A549 (cell line): ENCODE data around the gene CRACR2B. TPM values are rescaled to one million over a fixed set of nuclear protein-coding genes. Genes with fewer than 3 reads are reported as not detected.

Experiments used
- ATAC-seq, 2 experiments: fragments of 200-7000 bp in 1 of 2; fragments of >200 bp in 1 of 2; cut with Nextera tagmentation in 1 of 2; cut with Tn5 transposase in 1 of 2; 3 replicates each; pipeline versions ENCODE4 v1.8.0 to v1.9.1; 2018 to 2020; ENCODE audit warnings: mild to moderate bottlenecking in 1 of 2, moderate library complexity in 1 of 2
- CTCF ChIA-PET: fragments of 300-600 bp; sonication (Branson Sonifier 250); formaldehyde crosslinking; extraction: SDS; loops from one replicate; lab custom pipeline; 2021; ENCODE audit warnings: antibody characterized with exemption, inconsistent platforms; lab: Yijun Ruan, JAX
- POLR2A ChIA-PET: fragments of 350-600 bp; formaldehyde crosslinking; extraction: SDS; loops from one replicate; lab custom pipeline; 2021; ENCODE audit warnings: antibody characterized with exemption, inconsistent platforms; lab: Yijun Ruan, JAX
- DNase-seq, 2 experiments: peaks; one replicate each; pipeline versions ENCODE4 v3.0.0 to v3.0.0-alpha.2; 2011 to 2016; ENCODE audit warnings: low read depth in 1 of 2, low spot score in 1 of 2
- FAIRE-seq: peaks from 2 replicates; lab custom pipeline; 2011; peaks lifted over from hg19 to GRCh38; lab: Jason Lieb, UNC
- H3K27ac ChIP-seq, 2 experiments: fragments of >200 bp; sonication (Bioruptor Twin); formaldehyde crosslinking; 3 replicates each; pipeline ENCODE4 v1.5.1; 2016 to 2017
- H3K4me1 ChIP-seq: fragments of >200 bp; sonication (Bioruptor Twin); formaldehyde crosslinking; 3 replicates; pipeline ENCODE4 v1.6.1; 2016
- H3K4me2 ChIP-seq: fragments of >200 bp; sonication (Bioruptor Twin); formaldehyde crosslinking; 3 replicates; pipeline ENCODE4 v1.6.1; 2016
- H3K4me3 ChIP-seq: fragments of >200 bp; sonication (Bioruptor Twin); formaldehyde crosslinking; 3 replicates; pipeline ENCODE4 v1.5.1; 2016
- H3K9me3 ChIP-seq: fragments of >200 bp; sonication (Bioruptor Twin); formaldehyde crosslinking; 3 replicates; pipeline ENCODE4 v1.6.1; 2016
- CBX8 ChIP-seq: fragments of 200-600 bp; sonication (generic); IDR thresholded peaks from 2 replicates; pipeline ENCODE4 v1.6.1; 2016
- CHD2 ChIP-seq: fragments of 150-350 bp; IDR thresholded peaks from 2 replicates; pipeline ENCODE4 v1.6.1; 2014; ENCODE audit warnings: low read length; ENCODE audit not compliant: partially characterized antibody
- EP300 ChIP-seq, 2 experiments: fragments of >200 bp; sonication (Bioruptor Twin); formaldehyde crosslinking; IDR thresholded peaks; 2 replicates in 1 of 2; 3 replicates in 1 of 2; pipeline ENCODE4 v1.6.1; 2016 to 2017
- FOSL2 ChIP-seq, 2 experiments: fragments of 450-650 bp in 1 of 2; fragments of >200 bp in 1 of 2; sonication (Bioruptor Twin) in 1 of 2; formaldehyde crosslinking; IDR thresholded peaks; 2 replicates each; pipeline versions ENCODE4 v1.5.0 to v1.6.1; 2016 to 2020; ENCODE audit warnings: mild to moderate bottlenecking in 1 of 2, moderate library complexity in 1 of 2
- FOXS1 ChIP-seq: fragments of 250-450 bp; sonication (Bioruptor Pico); IDR thresholded peaks from 2 replicates; pipeline ENCODE4 v1.5.0; 2020; ENCODE audit warnings: mild to moderate bottlenecking, moderate library complexity
- GATA3 ChIP-seq: IDR thresholded peaks from 2 replicates; pipeline ENCODE4 v1.6.1; 2012; ENCODE audit warnings: borderline replicate concordance
- HDAC2 ChIP-seq: fragments of 200-600 bp; sonication (generic); IDR thresholded peaks from 2 replicates; pipeline ENCODE4 v1.6.1; 2016
- HEYL ChIP-seq: fragments of 250-450 bp; sonication (Bioruptor Pico); IDR thresholded peaks from 2 replicates; pipeline ENCODE4 v1.8.0; 2021; ENCODE audit warnings: mild to moderate bottlenecking, moderate library complexity
- JUN ChIP-seq, 2 experiments: fragments of >200 bp; sonication (Bioruptor Twin); formaldehyde crosslinking; IDR thresholded peaks; 2 replicates in 1 of 2; 3 replicates in 1 of 2; pipeline ENCODE4 v1.6.1; 2016 to 2017
- KDM5A ChIP-seq: fragments of 200-600 bp; sonication (generic); IDR thresholded peaks from 2 replicates; pipeline ENCODE4 v1.6.1; 2016; ENCODE audit warnings: antibody characterized with exemption, mild to moderate bottlenecking
- MAX ChIP-seq: IDR thresholded peaks from 2 replicates; pipeline ENCODE4 v1.6.1; 2012
- MAZ ChIP-seq: fragments of 150-350 bp; IDR thresholded peaks from 2 replicates; pipeline ENCODE4 v1.6.1; 2014; ENCODE audit warnings: antibody characterized with exemption, low read depth, low read length, borderline replicate concordance
- MYC ChIP-seq: IDR thresholded peaks from 2 replicates; pipeline ENCODE4 v1.6.1; 2012; ENCODE audit warnings: mild to moderate bottlenecking, inconsistent platforms, low read length, improper control_type of control experiment, borderline replicate concordance
- NFE2L2 ChIP-seq: fragments of 150-350 bp; conservative IDR thresholded peaks from 2 replicates; pipeline ENCODE4 v1.6.1; 2014; ENCODE audit warnings: low read length
- NR3C1 ChIP-seq: fragments of >200 bp; sonication (Bioruptor Twin); formaldehyde crosslinking; IDR thresholded peaks from 3 replicates; pipeline ENCODE4 v1.6.1; 2017
- POLR2A ChIP-seq: IDR thresholded peaks from 2 replicates; pipeline ENCODE4 v1.6.1; 2012; ENCODE audit warnings: mild to moderate bottlenecking, low read length
- POLR2AphosphoS2 ChIP-seq: conservative IDR thresholded peaks from 2 replicates; pipeline ENCODE4 v1.6.1; 2012; ENCODE audit warnings: low read length, improper control_type of control experiment, inconsistent platforms
- RAD21 ChIP-seq, 2 experiments: fragments of >200 bp in 1 of 2; sonication (Bioruptor Twin) in 1 of 2; formaldehyde crosslinking in 1 of 2; IDR thresholded peaks in 1 of 2; conservative IDR thresholded peaks in 1 of 2; 2 replicates in 1 of 2; 3 replicates in 1 of 2; pipeline ENCODE4 v1.6.1; 2012 to 2018; ENCODE audit warnings: inconsistent platforms in 1 of 2
- RCOR1 ChIP-seq: fragments of 150-350 bp; IDR thresholded peaks from 2 replicates; pipeline ENCODE4 v1.6.1; 2014; ENCODE audit warnings: antibody characterized with exemption, low read length, low read depth
- RFX5 ChIP-seq: fragments of 450-650 bp; IDR thresholded peaks from 2 replicates; pipeline ENCODE4 v1.7.1; 2014; ENCODE audit warnings: antibody characterized with exemption, mild to moderate bottlenecking, moderate library complexity
- TFCP2L1 ChIP-seq: fragments of 250-450 bp; sonication (Bioruptor Pico); IDR thresholded peaks from 2 replicates; pipeline ENCODE4 v1.5.0; 2021; ENCODE audit warnings: mild to moderate bottlenecking
- ZC3H11A ChIP-seq: fragments of 450-650 bp; IDR thresholded peaks from 2 replicates; pipeline ENCODE4 v1.6.1; 2014; ENCODE audit warnings: antibody characterized with exemption, mild to moderate bottlenecking
- WGBS: methylation state at CpG from one replicate; pipeline ENCODE4 v1.1.6; 2017; ENCODE audit errors: missing lambda C conversion rate; 5-methylcytosine and 5-hydroxymethylcytosine counted together
- polyA plus RNA-seq, 4 experiments: library from polyadenylated mRNA; depleted of rRNA in 3 of 4; stranded (reverse); fragments of >200 nt; fragmentation: RNase III in 1 of 4; extraction: RNeasy Plus Mini Kit Qiagen cat#74134 plus additional on column Dnase treatment in 1 of 4; gene quantifications; 2 replicates in 3 of 4; 3 replicates in 1 of 4; pipeline ENCODE4 v1.2.3, GENCODE V29; 2011 to 2017
- TF ChIP-seq, protein P1 (sequence below): fragments of 250-450 bp; sonication (Bioruptor Pico); IDR thresholded peaks from 2 replicates; pipeline ENCODE4 v1.5.0; 2020; ENCODE audit warnings: low read depth, mild to moderate bottlenecking, moderate library complexity
- TF ChIP-seq, protein P2 (sequence below): fragments of 250-450 bp; sonication (Bioruptor Pico); IDR thresholded peaks from 2 replicates; pipeline ENCODE4 v1.5.0; 2021; ENCODE audit warnings: mild to moderate bottlenecking, moderate library complexity, borderline replicate concordance

The CRACR2B gene
- polyA plus RNA-seq, 2 of the 4 experiments (the other 2 are of a cell fraction) = 1.2 to 3.0 TPM

DNA sequence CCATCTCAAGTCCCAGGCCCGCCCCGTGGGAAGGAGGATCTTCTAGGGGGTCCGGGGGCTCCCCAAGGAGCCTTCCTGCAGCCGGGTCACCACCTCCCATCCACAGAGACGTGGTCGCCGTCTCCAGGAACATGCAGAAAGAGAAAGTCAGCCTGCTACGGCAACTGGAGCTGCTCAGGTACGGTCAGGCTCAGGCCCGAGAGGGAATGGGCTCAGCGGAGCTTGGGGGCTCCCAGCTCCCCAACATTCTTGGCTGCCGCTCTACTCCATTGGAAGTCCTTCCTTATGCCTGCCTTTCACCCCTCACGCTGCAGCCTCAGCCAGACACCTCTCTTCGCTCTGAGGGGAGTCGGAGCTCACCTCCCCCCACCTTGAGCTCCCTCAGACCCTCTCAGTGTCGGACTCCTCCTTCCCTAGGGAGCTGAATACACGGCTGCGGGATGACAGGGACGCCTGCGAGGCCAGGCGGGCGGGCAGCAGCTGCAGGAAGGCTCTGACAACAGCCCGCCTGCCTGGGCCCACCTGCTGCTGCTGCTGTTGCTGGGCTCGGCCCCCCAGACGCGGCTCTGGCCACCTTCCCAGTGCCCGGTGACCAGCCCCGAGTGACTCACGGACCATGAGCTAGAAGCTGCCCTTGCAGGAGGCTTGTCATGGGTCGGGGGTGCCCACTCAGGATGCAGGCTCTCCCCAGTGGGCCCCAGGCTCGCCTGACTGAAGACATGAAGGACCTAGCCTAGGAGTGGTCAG is 3.6 kb downstream of the CRACR2B start:
- FAIRE-seq = no peak
- H3K9me3 ChIP-seq = no peaks in the 10 kb centered on the region
- ChIA-PET POLR2A (interaction anchor here (4.7 to 5.1 kb wide), 2 partner anchors 12 kb away, joined by 47 to 52 read pairs; partner anchors contain the start of genes PNPLA2, POLR2L and TSPAN4), CTCF (interaction anchor here (1.0 to 1.4 kb wide), 3 partner anchors 8 to 14 kb away, joined by 3 to 4 read pairs (median 4); partner anchors contain the start of gene PNPLA2)
- TF ChIP-seq FOSL2 (IDR thresholded peaks at IDR 0.05) = no peak
- TF ChIP-seq FOSL2 (CRISPR knock-in tag; IDR thresholded peaks at IDR 0.05) = peak; percentile 48
- no peak for TF ChIP-seq NR3C1
- no peak for DNase-seq
- peak overlapping the region; percentile 88 for H3K4me2 ChIP-seq
- peak overlapping the region; percentile 86 for H3K4me3 ChIP-seq
- no peak for ATAC-seq
- H3K27ac ChIP-seq = peak overlapping the region; percentile 98 to 100
- H3K4me1 ChIP-seq = peaks cover 53% of the 10 kb centered on the region
- 69% methylated on average over 17 of the region's 31 CpGs for WGBS

DNA sequence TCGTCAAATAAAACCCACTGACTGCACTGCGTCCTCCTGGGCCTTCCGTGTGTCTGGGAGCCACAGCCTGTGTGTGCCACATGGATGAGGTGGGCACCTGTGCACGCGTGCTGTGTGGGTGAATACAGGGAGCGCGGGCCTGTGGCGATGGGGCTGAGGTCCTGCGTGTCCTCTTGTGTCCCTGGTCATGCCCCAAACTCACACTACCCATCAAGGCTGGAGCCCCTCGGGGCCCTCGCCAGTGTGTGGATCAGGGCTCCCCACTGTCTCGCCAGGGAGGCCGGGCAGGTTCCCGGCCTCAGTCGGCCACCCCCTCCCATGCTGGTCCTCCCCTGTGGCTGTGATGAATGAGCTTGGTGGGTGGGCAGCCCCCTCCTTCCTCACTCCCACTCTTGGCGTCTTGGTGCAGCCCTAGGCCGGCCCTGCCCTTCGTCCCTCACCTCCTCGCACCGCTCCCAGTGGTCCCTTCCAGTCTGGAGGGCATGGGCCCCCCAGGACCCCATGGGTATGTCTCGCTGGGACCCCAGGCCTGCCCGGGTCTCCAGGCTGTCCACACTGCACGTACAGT is 4.3 kb downstream of the CRACR2B start:
- Histone ChIP-seq H3K4me3 (peak overlapping the region; percentile 86), H3K9me3 (no peaks in the 10 kb centered on the region), H3K4me2 (peak overlapping the region; percentile 88)
- FAIRE-seq (no peak), ATAC-seq (no peak), DNase-seq (no peak)
- 28% methylated on average over 17 of the region's 23 CpGs for WGBS
- TF ChIP-seq RFX5 = no peak
- TF ChIP-seq HDAC2 = no peak
- no peak for TF ChIP-seq JUN (IDR thresholded peaks at IDR 0.05)
- TF ChIP-seq EP300 (IDR thresholded peaks at IDR 0.05) = no peak
- TF ChIP-seq HEYL (CRISPR knock-in tag) = no peak
- no peak for TF ChIP-seq MAZ
- TF ChIP-seq CBX8 = no peak
- TF ChIP-seq, protein P1, sequence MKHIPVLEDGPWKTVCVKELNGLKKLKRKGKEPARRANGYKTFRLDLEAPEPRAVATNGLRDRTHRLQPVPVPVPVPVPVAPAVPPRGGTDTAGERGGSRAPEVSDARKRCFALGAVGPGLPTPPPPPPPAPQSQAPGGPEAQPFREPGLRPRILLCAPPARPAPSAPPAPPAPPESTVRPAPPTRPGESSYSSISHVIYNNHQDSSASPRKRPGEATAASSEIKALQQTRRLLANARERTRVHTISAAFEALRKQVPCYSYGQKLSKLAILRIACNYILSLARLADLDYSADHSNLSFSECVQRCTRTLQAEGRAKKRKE (CRISPR knock-in tag) = no peak
- no peak for TF ChIP-seq CHD2
- no peak for TF ChIP-seq KDM5A
- TF ChIP-seq FOSL2 (IDR thresholded peaks at IDR 0.05) = no peak
- no peak for TF ChIP-seq FOSL2 (CRISPR knock-in tag; IDR thresholded peaks at IDR 0.05)
- TF ChIP-seq RCOR1 = no peak
- no peak for TF ChIP-seq ZC3H11A
- no peak for TF ChIP-seq NR3C1
- no peak for TF ChIP-seq RAD21 (conservative IDR thresholded peaks at IDR 0.05 in 1 of 2, IDR thresholded peaks at IDR 0.05 in 1 of 2)
- TF ChIP-seq FOXS1 = no peak
- TF ChIP-seq TFCP2L1 (CRISPR knock-in tag) = no peak
- no peak for TF ChIP-seq MYC
- no peak for TF ChIP-seq NFE2L2
- TF ChIP-seq, all 56 proteins: peak for 0
- Histone ChIP-seq H3K27ac (peak overlapping the region; percentile 98 to 100), H3K4me1 (peaks cover 54% of the 10 kb centered on the region)
- CTCF ChIA-PET = interaction anchor here (1.3 to 1.4 kb wide), 2 partner anchors 13 kb away, joined by 4 read pairs; partner anchors contain the start of gene PNPLA2
- POLR2A ChIA-PET = interaction anchor here (1.2 to 5.1 kb wide), 4 partner anchors 11 to 23 kb away, joined by 3 to 52 read pairs (median 34); partner anchors contain the start of genes PNPLA2, POLR2L, RPLP2 and TSPAN4

DNA sequence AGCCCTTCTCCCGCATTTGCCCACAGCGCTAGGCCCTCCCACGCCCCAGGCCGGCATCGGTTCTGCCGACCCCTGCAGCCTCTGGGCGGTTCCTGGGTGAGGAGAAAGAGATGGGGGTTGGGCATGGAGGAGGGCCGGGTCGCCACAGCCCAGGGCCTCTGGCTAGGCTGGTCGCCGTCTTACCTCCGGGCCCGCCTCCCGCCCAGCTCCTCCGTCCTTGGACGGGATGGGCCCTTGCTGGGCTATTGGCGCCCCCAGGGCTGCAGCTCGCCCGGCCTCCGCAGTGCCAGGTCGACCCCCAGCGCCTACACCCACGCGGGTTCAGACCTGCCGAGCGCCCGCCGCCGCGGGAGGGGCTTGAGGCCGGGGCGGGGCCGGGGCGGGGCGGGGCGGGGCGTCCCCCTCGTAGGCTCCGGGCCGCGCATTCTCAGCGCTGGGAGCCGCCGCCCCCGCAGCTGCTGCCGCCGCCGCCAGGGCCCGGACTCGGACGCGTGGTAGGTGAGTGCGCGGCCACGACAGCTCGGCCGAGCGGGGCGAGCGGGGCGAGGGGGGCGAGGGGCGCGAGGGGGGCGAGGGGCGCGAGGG is 4.9 kb downstream of the CRACR2B start, which contains the start of gene CD151:
CD151 (plus strand) TSS at position 424 of the 585 bp plus-strand sequence. CDS start 3,118 bp downstream, outside the sequence.
- 0% methylated on average over 2 of the region's 67 CpGs for WGBS
- peaks cover 56% of the 10 kb centered on the region for H3K4me1 ChIP-seq
- no peak for FAIRE-seq

More for the DNA sequence above, 4.9 kb downstream of the CRACR2B start, which contains the start of gene CD151:
- H3K27ac ChIP-seq = peak within 1 kb of the TSS; percentile 98 to 100
- ATAC-seq (peak; percentile 8 to 26), DNase-seq (peak in 1 of 2 experiments; percentile 68)
- ChIA-PET POLR2A (interaction anchor here (1.2 to 5.1 kb wide), 4 partner anchors 11 to 23 kb away, joined by 3 to 52 read pairs (median 34); partner anchors contain the start of genes PNPLA2, POLR2L, RPLP2 and TSPAN4), CTCF (interaction anchor here (0.8 to 1.4 kb wide), 2 partner anchors 10 to 12 kb away, joined by 4 read pairs; no protein-coding TSS in a partner anchor)
- TF ChIP-seq JUN (IDR thresholded peaks at IDR 0.05) (peak; percentile 3 to 87; a peak in 2 of 5 replicates), POLR2A (peak; percentile 37; the same call in 1 of the 2 replicates), POLR2AphosphoS2 (no peak), GATA3 (0 out of 2 replicates have a peak, but pooled peaks have one; percentile 20), CBX8 (no peak), CHD2 (no peak), MAX (0 out of 2 replicates have a peak, but pooled peaks have one; percentile 28)
- TF ChIP-seq, protein P2, sequence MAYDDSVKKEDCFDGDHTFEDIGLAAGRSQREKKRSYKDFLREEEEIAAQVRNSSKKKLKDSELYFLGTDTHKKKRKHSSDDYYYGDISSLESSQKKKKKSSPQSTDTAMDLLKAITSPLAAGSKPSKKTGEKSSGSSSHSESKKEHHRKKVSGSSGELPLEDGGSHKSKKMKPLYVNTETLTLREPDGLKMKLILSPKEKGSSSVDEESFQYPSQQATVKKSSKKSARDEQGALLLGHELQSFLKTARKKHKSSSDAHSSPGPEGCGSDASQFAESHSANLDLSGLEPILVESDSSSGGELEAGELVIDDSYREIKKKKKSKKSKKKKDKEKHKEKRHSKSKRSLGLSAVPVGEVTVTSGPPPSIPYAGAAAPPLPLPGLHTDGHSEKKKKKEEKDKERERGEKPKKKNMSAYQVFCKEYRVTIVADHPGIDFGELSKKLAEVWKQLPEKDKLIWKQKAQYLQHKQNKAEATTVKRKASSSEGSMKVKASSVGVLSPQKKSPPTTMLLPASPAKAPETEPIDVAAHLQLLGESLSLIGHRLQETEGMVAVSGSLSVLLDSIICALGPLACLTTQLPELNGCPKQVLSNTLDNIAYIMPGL (CRISPR knock-in tag) = no peak
- H3K9me3 ChIP-seq = no peaks in the 10 kb centered on the region
- peak within 1 kb of the TSS; percentile 86 for H3K4me3 ChIP-seq
- peak within 1 kb of the TSS; percentile 88 for H3K4me2 ChIP-seq
